CD14-positive monocyte (primary cell): Measurements from ENCODE around the gene LRIT1. TPM values are rescaled to one million over a fixed set of nuclear protein-coding genes. Genes with fewer than 3 reads are reported as not detected.

Experiments
- DNase-seq, 3 donors: peaks; one replicate each; pipeline ENCODE4 v3.0.0-alpha.2; 2011 to 2022
- H2AFZ ChIP-seq: 2 replicates; pipeline ENCODE4 v1.6.0; 2012; ENCODE audit warnings: mild to moderate bottlenecking, low read depth, low read length, inconsistent platforms; ENCODE audit not compliant: insufficient read depth, poor library complexity, severe bottlenecking
- H3K27ac ChIP-seq, 2 donors: 1 replicate in 1 of 2; 2 replicates in 1 of 2; pipeline ENCODE4 v1.5.1; 2012 to 2013; ENCODE audit warnings: low read length in 2 of 2, control low read depth in 1 of 2, inconsistent platforms in 1 of 2, low read depth in 1 of 2, mild to moderate bottlenecking in 1 of 2
- H3K27me3 ChIP-seq, 2 donors: one replicate each; pipeline versions ENCODE4 v1.6.0 to v1.6.1; 2011 to 2013; ENCODE audit warnings: low read length in 2 of 2; ENCODE audit not compliant: control insufficient read depth in 2 of 2, insufficient read depth in 2 of 2
- H3K36me3 ChIP-seq, 2 donors: replicated peaks in 1 of 2; 1 replicate in 1 of 2; 2 replicates in 1 of 2; pipeline versions ENCODE4 v1.5.1 to v1.6.1; 2012 to 2013; ENCODE audit warnings: low read length in 2 of 2, control low read depth in 1 of 2, inconsistent platforms in 1 of 2, mild to moderate bottlenecking in 1 of 2; ENCODE audit not compliant: insufficient read depth in 2 of 2, control insufficient read depth in 1 of 2
- H3K4me1 ChIP-seq, 2 donors: 1 replicate in 1 of 2; 2 replicates in 1 of 2; pipeline versions ENCODE4 v1.5.1 to v1.6.1; 2012 to 2013; ENCODE audit warnings: low read length in 2 of 2, control low read depth in 1 of 2, inconsistent platforms in 1 of 2, mild to moderate bottlenecking in 1 of 2, moderate library complexity in 1 of 2; ENCODE audit not compliant: insufficient read depth in 2 of 2, control insufficient read depth in 1 of 2
- H3K4me2 ChIP-seq: replicated peaks from 2 replicates; pipeline ENCODE3; 2012; ENCODE audit warnings: low read length, moderate library complexity, mild to moderate bottlenecking; ENCODE audit not compliant: poor library complexity, severe bottlenecking; ENCODE audit errors: extremely low read depth
- H3K4me3 ChIP-seq, 3 experiments: fragments of 200-600 bp in 1 of 3; sonication (generic) in 1 of 3; replicated peaks in 1 of 3; 1 replicate in 2 of 3; 2 replicates in 1 of 3; pipeline ENCODE4 v1.5.1; 2011 to 2013; ENCODE audit warnings: low read length in 3 of 3, mild to moderate bottlenecking in 3 of 3, control low read depth in 2 of 3, low read depth in 2 of 3, inconsistent platforms in 1 of 3, moderate library complexity in 1 of 3
- H3K79me2 ChIP-seq: 2 replicates; pipeline ENCODE4 v1.6.0; 2012; ENCODE audit warnings: mild to moderate bottlenecking, control low read depth, inconsistent platforms, low read length, moderate library complexity; ENCODE audit not compliant: insufficient read depth
- H3K9ac ChIP-seq: 2 replicates; pipeline ENCODE4 v1.6.0; 2017; ENCODE audit warnings: low read length, mild to moderate bottlenecking; ENCODE audit not compliant: insufficient read depth, poor library complexity, severe bottlenecking
- H3K9me3 ChIP-seq, 2 donors: replicated peaks in 1 of 2; 1 replicate in 1 of 2; 2 replicates in 1 of 2; pipeline versions ENCODE4 v1.5.1 to v1.6.1; 2012 to 2013; ENCODE audit warnings: low read length in 2 of 2, control low read depth in 1 of 2; ENCODE audit not compliant: control insufficient read depth in 1 of 2, insufficient read depth in 1 of 2
- H4K20me1 ChIP-seq: 2 replicates; pipeline ENCODE4 v1.6.0; 2012; ENCODE audit warnings: mild to moderate bottlenecking, low read length, control low read depth, moderate library complexity; ENCODE audit not compliant: insufficient read depth
- H3K27ac Mint-ChIP-seq, 7 donors: one replicate each; pipeline ENCODE4 v1.8.0; 2020; ENCODE audit warnings: mild to moderate bottlenecking in 7 of 7, mixed read lengths in 7 of 7, moderate library complexity in 6 of 7, inconsistent platforms in 2 of 7
- H3K27me3 Mint-ChIP-seq, 3 donors: one replicate each; pipeline ENCODE4 v1.8.0; 2021 to 2022; ENCODE audit warnings: low read depth in 3 of 3, mild to moderate bottlenecking in 3 of 3, mixed read lengths in 3 of 3, moderate library complexity in 3 of 3, inconsistent platforms in 1 of 3
- H3K36me3 Mint-ChIP-seq, 2 donors: one replicate each; pipeline ENCODE4 v1.8.0; 2020; ENCODE audit warnings: mixed read lengths in 2 of 2, inconsistent platforms in 1 of 2, mild to moderate bottlenecking in 1 of 2
- H3K4me1 Mint-ChIP-seq: one replicate; pipeline ENCODE4 v1.8.0; 2020; ENCODE audit warnings: mild to moderate bottlenecking, mixed read lengths
- H3K4me3 Mint-ChIP-seq, 2 donors: one replicate each; pipeline ENCODE4 v1.8.0; 2020; ENCODE audit warnings: mild to moderate bottlenecking in 2 of 2, mixed read lengths in 2 of 2, moderate library complexity in 1 of 2
- H3K9me3 Mint-ChIP-seq, 7 donors: one replicate each; pipeline ENCODE4 v1.8.0; 2020 to 2022; ENCODE audit warnings: mixed read lengths in 7 of 7, mild to moderate bottlenecking in 6 of 7, moderate library complexity in 6 of 7, inconsistent platforms in 2 of 7
- WGBS: methylation state at CpG from one replicate; pipeline ENCODE4 v1.1.5; 2013; ENCODE audit warnings: missing lambda C conversion rate; ENCODE audit not compliant: insufficient coverage; 5-methylcytosine and 5-hydroxymethylcytosine counted together
- intact Hi-C, 2 donors: fragments of 100-400 bp; cut with micrococcal nuclease; formaldehyde crosslinking; loops; one replicate each; pipeline versions ENCODE4 v1.15.0 to v1.15.1; 2023
- polyA plus RNA-seq, 3 donors: library from polyadenylated mRNA; depleted of rRNA in 1 of 3; unstranded in 2 of 3; stranded (reverse) in 1 of 3; fragments of 300-500 nt in 2 of 3; fragments of >200 nt in 1 of 3; fragmentation: Illumina TruSeq in 2 of 3; gene quantifications; 1 replicate in 2 of 3; 2 replicates in 1 of 3; pipeline ENCODE4 v1.2.3, GENCODE V29; 2012 to 2021
- TF ChIP-seq, protein P1 (sequence below): fragments of 200-600 bp; IDR thresholded peaks from one replicate; pipeline ENCODE4 v1.8.0; 2022; ENCODE audit warnings: antibody characterized with exemption, mild to moderate bottlenecking

LRIT1 gene
- polyA plus RNA-seq, 3 donors = not detected

DNA sequence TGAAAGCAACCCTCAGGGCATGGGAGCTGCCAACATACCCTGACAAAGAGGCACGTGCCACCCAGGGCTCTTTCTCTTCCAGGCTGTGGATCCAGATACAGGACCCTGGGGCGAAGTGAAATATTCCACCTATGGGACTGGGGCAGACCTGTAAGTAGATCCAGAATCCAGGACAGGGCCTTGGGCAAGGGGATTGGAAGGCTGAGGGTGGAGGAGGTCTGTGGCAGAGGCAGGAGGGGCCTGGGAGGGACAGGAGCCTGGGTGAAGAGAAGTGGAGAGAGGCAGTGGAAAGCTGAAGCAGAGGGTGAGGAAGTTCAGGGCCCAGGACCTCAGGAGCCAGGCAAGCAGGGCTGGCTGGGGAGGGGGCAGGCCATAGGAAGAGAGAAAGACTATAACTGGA is 29.8 kb downstream of the LRIT1 start:
- no peaks in the 10 kb centered on the region for H3K9me3 ChIP-seq
- Mint-ChIP-seq H3K27me3 (peaks cover 10 to 14% (median 13%) of the 10 kb centered on the region in 3 donors), H3K4me3 (peak overlapping the region in 1 of 2 donors; percentile 36), H3K36me3 (no peaks in the 10 kb centered on the region), H3K27ac (peak overlapping the region in 1 of 7 donors; percentile 25), H3K9me3 (peaks cover 0 to 2% (median 0%) of the 10 kb centered on the region in 7 donors), H3K4me1 (no peaks in the 10 kb centered on the region)
- WGBS = 90% methylated on average over 2 of the region's 2 CpGs
- no peak overlapping the region for H2AFZ ChIP-seq
- H3K27ac ChIP-seq = no peak overlapping the region
- intact Hi-C loops = no loop called here
- no peak overlapping the region for H3K4me2 ChIP-seq
- H3K27me3 ChIP-seq = no peaks in the 10 kb centered on the region
- no peaks in the 10 kb centered on the region for H3K36me3 ChIP-seq
- H3K79me2 ChIP-seq = no peaks in the 10 kb centered on the region
- TF ChIP-seq, protein P1, sequence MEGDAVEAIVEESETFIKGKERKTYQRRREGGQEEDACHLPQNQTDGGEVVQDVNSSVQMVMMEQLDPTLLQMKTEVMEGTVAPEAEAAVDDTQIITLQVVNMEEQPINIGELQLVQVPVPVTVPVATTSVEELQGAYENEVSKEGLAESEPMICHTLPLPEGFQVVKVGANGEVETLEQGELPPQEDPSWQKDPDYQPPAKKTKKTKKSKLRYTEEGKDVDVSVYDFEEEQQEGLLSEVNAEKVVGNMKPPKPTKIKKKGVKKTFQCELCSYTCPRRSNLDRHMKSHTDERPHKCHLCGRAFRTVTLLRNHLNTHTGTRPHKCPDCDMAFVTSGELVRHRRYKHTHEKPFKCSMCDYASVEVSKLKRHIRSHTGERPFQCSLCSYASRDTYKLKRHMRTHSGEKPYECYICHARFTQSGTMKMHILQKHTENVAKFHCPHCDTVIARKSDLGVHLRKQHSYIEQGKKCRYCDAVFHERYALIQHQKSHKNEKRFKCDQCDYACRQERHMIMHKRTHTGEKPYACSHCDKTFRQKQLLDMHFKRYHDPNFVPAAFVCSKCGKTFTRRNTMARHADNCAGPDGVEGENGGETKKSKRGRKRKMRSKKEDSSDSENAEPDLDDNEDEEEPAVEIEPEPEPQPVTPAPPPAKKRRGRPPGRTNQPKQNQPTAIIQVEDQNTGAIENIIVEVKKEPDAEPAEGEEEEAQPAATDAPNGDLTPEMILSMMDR = no peak
- H3K4me1 ChIP-seq = no peaks in the 10 kb centered on the region
- no peak for DNase-seq
- H4K20me1 ChIP-seq = no peaks in the 10 kb centered on the region
- H3K4me3 ChIP-seq = no peak overlapping the region
- no peak overlapping the region for H3K9ac ChIP-seq

DNA sequence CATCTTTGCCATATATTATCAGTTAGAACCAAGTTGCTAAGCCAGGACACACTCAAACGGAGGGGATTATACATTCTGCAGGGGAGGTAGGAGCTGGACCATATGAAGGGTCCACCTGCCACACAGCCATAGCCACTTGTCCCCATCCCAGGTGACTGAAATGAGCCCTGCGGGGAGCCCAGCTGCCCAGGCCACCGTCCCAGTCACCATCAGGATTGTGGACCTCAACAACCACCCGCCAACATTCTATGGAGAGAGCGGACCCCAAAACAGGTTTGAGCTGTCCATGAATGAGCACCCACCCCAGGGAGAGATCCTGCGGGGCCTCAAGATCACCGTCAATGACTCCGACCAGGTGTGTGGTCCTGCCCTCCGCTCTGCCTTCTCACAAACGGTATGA is 33.3 kb downstream of the LRIT1 start:
- Histone ChIP-seq H3K79me2 (no peaks in the 10 kb centered on the region), H2AFZ (no peak overlapping the region), H3K4me1 (no peaks in the 10 kb centered on the region), H3K4me3 (no peak overlapping the region), H4K20me1 (no peaks in the 10 kb centered on the region), H3K9me3 (no peaks in the 10 kb centered on the region), H3K9ac (no peak overlapping the region), H3K27me3 (no peaks in the 10 kb centered on the region), H3K4me2 (no peak overlapping the region), H3K36me3 (no peaks in the 10 kb centered on the region), H3K27ac (no peak overlapping the region)
- 87% methylated on average over 8 of the region's 10 CpGs for WGBS
- H3K4me3 Mint-ChIP-seq = no peak overlapping the region
- no peaks in the 10 kb centered on the region for H3K36me3 Mint-ChIP-seq
- TF ChIP-seq, protein P1 = no peak
- no peaks in the 10 kb centered on the region for H3K4me1 Mint-ChIP-seq
- intact Hi-C loops = no loop called here
- peaks cover 4 to 13% (median 8%) of the 10 kb centered on the region in 3 donors for H3K27me3 Mint-ChIP-seq
- H3K9me3 Mint-ChIP-seq = no peaks in the 10 kb centered on the region
- H3K27ac Mint-ChIP-seq = no peak overlapping the region
- no peak for DNase-seq
